Endothelial cell of umbilical vein (primary cell): ENCODE measurements around the gene VRK1. TPM values are rescaled to one million over a fixed set of nuclear protein-coding genes. Genes with fewer than 3 reads are reported as not detected.

Experiments
- BruUV-seq: library from RNA; stranded (reverse); fragments of 400-500 nt; replicated peaks from 2 replicates; lab custom pipeline; 2021; lab: Mats Ljungman, UMichigan
- CTCF ChIA-PET: fragments of 300-600, 350-600 bp; sonication (Branson Sonifier 250); formaldehyde crosslinking; loops from one replicate; lab custom pipeline; 2021; ENCODE audit warnings: antibody characterized with exemption, inconsistent platforms; lab: Charles Lee
- POLR2A ChIA-PET: fragments of 300-600, 350-600 bp; sonication (Branson Sonifier 250); formaldehyde crosslinking; loops from one replicate; lab custom pipeline; 2021; ENCODE audit warnings: antibody characterized with exemption, inconsistent platforms; lab: Charles Lee
- DNase-seq: peaks from one replicate; pipeline ENCODE4 v3.0.0-alpha.2; 2011; ENCODE audit warnings: low read depth, low spot score
- FAIRE-seq: peaks from 2 replicates; lab custom pipeline; 2011; peaks lifted over from hg19 to GRCh38; lab: Jason Lieb, UNC
- H2AFZ ChIP-seq: 2 replicates; pipeline ENCODE4 v1.6.0; 2012; ENCODE audit warnings: low read depth, low read length, control low read depth, inconsistent platforms
- H3K27ac ChIP-seq: 2 replicates; pipeline ENCODE4 v1.5.1; 2011; ENCODE audit warnings: low read depth, mild to moderate bottlenecking, control low read depth, low read length, moderate library complexity; ENCODE audit not compliant: insufficient read depth
- H3K27me3 ChIP-seq, 2 experiments: 2 replicates each; pipeline versions ENCODE4 v1.6.0 to v1.6.1; 2011; ENCODE audit warnings: low read length in 2 of 2, mixed read lengths in 1 of 2; ENCODE audit not compliant: control insufficient read depth in 2 of 2, insufficient read depth in 2 of 2
- H3K36me3 ChIP-seq, 2 experiments: 2 replicates in 1 of 2; 3 replicates in 1 of 2; pipeline ENCODE4 v1.5.1; 2011; ENCODE audit warnings: low read length in 2 of 2, mild to moderate bottlenecking in 1 of 2, moderate library complexity in 1 of 2; ENCODE audit not compliant: control insufficient read depth in 2 of 2, insufficient read depth in 2 of 2; ENCODE audit errors: extremely low read depth in 1 of 2
- H3K4me1 ChIP-seq: 3 replicates; pipeline ENCODE4 v1.5.1; 2011; ENCODE audit warnings: mild to moderate bottlenecking, low read length; ENCODE audit not compliant: control insufficient read depth, insufficient read depth; ENCODE audit errors: extremely low read depth
- H3K4me2 ChIP-seq: 2 replicates; pipeline ENCODE4 v1.6.1; 2011; ENCODE audit warnings: low read length, control low read depth, mixed read lengths; ENCODE audit not compliant: insufficient read depth
- H3K4me3 ChIP-seq, 3 experiments: fragments of 200-600 bp in 1 of 3; sonication (generic), shearing (Covaris generic) in 1 of 3; replicated peaks in 1 of 3; 2 replicates each; pipeline ENCODE4 v1.5.1; 2011 to 2016; ENCODE audit warnings: control low read depth in 3 of 3, low read length in 3 of 3, mild to moderate bottlenecking in 2 of 3, inconsistent platforms in 1 of 3, low read depth in 1 of 3, moderate library complexity in 1 of 3; ENCODE audit not compliant: insufficient read depth in 1 of 3
- H3K79me2 ChIP-seq: 2 replicates; pipeline ENCODE4 v1.6.0; 2012; ENCODE audit warnings: low read length, inconsistent platforms; ENCODE audit not compliant: control insufficient read depth, insufficient read depth
- H3K9ac ChIP-seq: replicated peaks from 2 replicates; pipeline ENCODE3; 2011; ENCODE audit warnings: low read length, control low read depth; ENCODE audit not compliant: insufficient read depth; ENCODE audit errors: extremely low read depth
- H3K9me1 ChIP-seq: replicated peaks from 3 replicates; pipeline ENCODE4 v1.6.0; 2011; ENCODE audit warnings: mild to moderate bottlenecking, low read length; ENCODE audit not compliant: control insufficient read depth, insufficient read depth; ENCODE audit errors: extremely low read depth
- H3K9me3 ChIP-seq: replicated peaks from 2 replicates; pipeline ENCODE4 v1.5.1; 2012; ENCODE audit warnings: low read length, inconsistent platforms; ENCODE audit not compliant: control insufficient read depth, insufficient read depth
- H4K20me1 ChIP-seq: replicated peaks from 2 replicates; pipeline ENCODE3; 2011; ENCODE audit warnings: mild to moderate bottlenecking, low read length; ENCODE audit not compliant: control insufficient read depth, insufficient read depth; ENCODE audit errors: extremely low read depth
- EZH2 ChIP-seq: IDR thresholded peaks from 2 replicates; pipeline ENCODE4 v1.6.1; 2012; ENCODE audit warnings: borderline replicate concordance, low read depth, mild to moderate bottlenecking, moderate library complexity, low read length, inconsistent platforms; ENCODE audit not compliant: severe bottlenecking
- FOS ChIP-seq: IDR thresholded peaks from 2 replicates; pipeline ENCODE4 v1.6.1; 2011; ENCODE audit warnings: mild to moderate bottlenecking, low read length, moderate library complexity, borderline replicate concordance; ENCODE audit not compliant: insufficient read depth
- GATA2 ChIP-seq: IDR thresholded peaks from 2 replicates; pipeline ENCODE4 v1.7.0; 2011; ENCODE audit warnings: low read depth, mild to moderate bottlenecking, moderate library complexity, mixed read lengths, low read length; ENCODE audit not compliant: insufficient read length, insufficient read depth
- JUN ChIP-seq: IDR thresholded peaks from 2 replicates; pipeline ENCODE4 v1.6.1; 2011; ENCODE audit warnings: borderline replicate concordance, low read depth; ENCODE audit not compliant: insufficient read length, insufficient read depth
- MYC ChIP-seq: IDR thresholded peaks from one replicate; pipeline ENCODE4 v1.6.1; 2011; ENCODE audit warnings: mild to moderate bottlenecking, low read depth, low read length
- POLR2A ChIP-seq: IDR thresholded peaks from 2 replicates; pipeline ENCODE4 v1.6.1; 2012; ENCODE audit warnings: low read depth, mild to moderate bottlenecking, control low read depth, low read length
- POLR2AphosphoS5 ChIP-seq: IDR thresholded peaks from 2 replicates; pipeline ENCODE4 v1.6.1; 2012; ENCODE audit warnings: low read depth, mild to moderate bottlenecking, control low read depth, low read length, moderate library complexity; ENCODE audit not compliant: insufficient read depth
- dilution Hi-C: fragments of 300-500 bp; cut with MboI; formaldehyde crosslinking; loops from one replicate; pipeline ENCODE4 v1.15.0; 2019; ENCODE audit warnings: low sequenced_read_pairs; ENCODE audit not compliant: extremely low pct_ligation_motif_present
- intact Hi-C: fragments of 100-400 bp; cut with micrococcal nuclease; formaldehyde crosslinking; loops from one replicate; pipeline ENCODE4 v1.10.0; 2022
- polyA plus RNA-seq, 4 experiments: library from polyadenylated mRNA; depleted of rRNA in 3 of 4; stranded (reverse) in 3 of 4; unstranded in 1 of 4; fragments of >200 nt; gene quantifications; 2 replicates each; pipeline versions ENCODE4 v1.2.1 to v1.2.3, GENCODE V29; 2011 to 2012; ENCODE audit warnings: missing spikeins in 1 of 4
- total RNA-seq: library from RNA; stranded (reverse); gene quantifications from 2 replicates; pipeline ENCODE4 v1.2.3, GENCODE V29; 2021
- TF ChIP-seq, protein P1 (sequence below), 2 donors: IDR thresholded peaks; 1 replicate in 1 of 2; 2 replicates in 1 of 2; pipeline ENCODE4 v1.5.1; 2011; ENCODE audit warnings: low read length in 2 of 2, mild to moderate bottlenecking in 2 of 2, moderate library complexity in 2 of 2, control low read depth in 1 of 2, inconsistent platforms in 1 of 2, low read depth in 1 of 2; ENCODE audit not compliant: insufficient read depth in 1 of 2; ENCODE audit errors: extremely low read depth in 1 of 2
- TF ChIP-seq, protein P2 (sequence below): IDR thresholded peaks from 2 replicates; pipeline ENCODE4 v1.6.1; 2011; ENCODE audit not compliant: insufficient read depth, insufficient read length

The VRK1 gene
- total and polyA plus RNA-seq, 2 donors (not counting 3 experiments of a cell fraction or from before 2014, with no cell fraction given): 7.1 to 31.7 TPM

- Histone ChIP-seq H3K79me2 (no peaks in the 10 kb centered on the region), H3K27me3 (no peaks in the 10 kb centered on the region), H2AFZ (no peak overlapping the region), H3K4me3 (no peak overlapping the region), H3K9ac (no peak overlapping the region), H3K27ac (no peak overlapping the region), H4K20me1 (no peaks in the 10 kb centered on the region), H3K4me2 (no peak overlapping the region), H3K36me3 (no peaks in the 10 kb centered on the region), H3K4me1 (no peaks in the 10 kb centered on the region), H3K9me1 (no peaks in the 10 kb centered on the region), H3K9me3 (no peaks in the 10 kb centered on the region)
- TF ChIP-seq POLR2A (no peak), MYC (no peak), EZH2 (no peak), GATA2 (no peak)
- TF ChIP-seq, protein P1, sequence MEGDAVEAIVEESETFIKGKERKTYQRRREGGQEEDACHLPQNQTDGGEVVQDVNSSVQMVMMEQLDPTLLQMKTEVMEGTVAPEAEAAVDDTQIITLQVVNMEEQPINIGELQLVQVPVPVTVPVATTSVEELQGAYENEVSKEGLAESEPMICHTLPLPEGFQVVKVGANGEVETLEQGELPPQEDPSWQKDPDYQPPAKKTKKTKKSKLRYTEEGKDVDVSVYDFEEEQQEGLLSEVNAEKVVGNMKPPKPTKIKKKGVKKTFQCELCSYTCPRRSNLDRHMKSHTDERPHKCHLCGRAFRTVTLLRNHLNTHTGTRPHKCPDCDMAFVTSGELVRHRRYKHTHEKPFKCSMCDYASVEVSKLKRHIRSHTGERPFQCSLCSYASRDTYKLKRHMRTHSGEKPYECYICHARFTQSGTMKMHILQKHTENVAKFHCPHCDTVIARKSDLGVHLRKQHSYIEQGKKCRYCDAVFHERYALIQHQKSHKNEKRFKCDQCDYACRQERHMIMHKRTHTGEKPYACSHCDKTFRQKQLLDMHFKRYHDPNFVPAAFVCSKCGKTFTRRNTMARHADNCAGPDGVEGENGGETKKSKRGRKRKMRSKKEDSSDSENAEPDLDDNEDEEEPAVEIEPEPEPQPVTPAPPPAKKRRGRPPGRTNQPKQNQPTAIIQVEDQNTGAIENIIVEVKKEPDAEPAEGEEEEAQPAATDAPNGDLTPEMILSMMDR (IDR thresholded peaks at IDR 0.05; ENCODE audit: extremely low read depth in 1 of 2, insufficient read depth in 1 of 2, low read depth in 1 of 2, low read length in 2 of 2): no peak
- CTCF ChIA-PET: no interaction called here
- POLR2A ChIA-PET: no interaction called here
- dilution Hi-C loops (no loop called here), intact Hi-C loops (no loop called here)
- BruUV-seq: no TSS peak
- DNase-seq (no peak), FAIRE-seq (no peak)
Measured at GRCh38 chr14:96754162-96754844, 42.9 kb upstream of the VRK1 start.

GRCh38 chr14:96754845-96755184 is 42.4 kb upstream of the VRK1 start:
- no peaks in the 10 kb centered on the region for H3K9me3 ChIP-seq
- H3K4me1 ChIP-seq: no peaks in the 10 kb centered on the region
- no peaks in the 10 kb centered on the region for H3K27me3 ChIP-seq
- no peak overlapping the region for H3K9ac ChIP-seq
- H3K36me3 ChIP-seq: no peaks in the 10 kb centered on the region
- H3K4me3 ChIP-seq: no peak overlapping the region
- ChIA-PET POLR2A (no interaction called here), CTCF (no interaction called here)
- no peaks in the 10 kb centered on the region for H3K9me1 ChIP-seq
- no peaks in the 10 kb centered on the region for H3K79me2 ChIP-seq
- FAIRE-seq (no peak), DNase-seq (no peak)
- dilution Hi-C loops (no loop called here), intact Hi-C loops (no loop called here)
- H3K4me2 ChIP-seq: no peak overlapping the region
- H3K27ac ChIP-seq: no peak overlapping the region
- no TSS peak for BruUV-seq
- no peaks in the 10 kb centered on the region for H4K20me1 ChIP-seq
- no peak overlapping the region for H2AFZ ChIP-seq
- TF ChIP-seq EZH2 (no peak), FOS (no peak), MYC (no peak), POLR2A (no peak), POLR2AphosphoS5 (no peak), JUN (no peak), GATA2 (no peak)
- TF ChIP-seq, protein P1 (IDR thresholded peaks at IDR 0.05; ENCODE audit: extremely low read depth in 1 of 2, insufficient read depth in 1 of 2, low read depth in 1 of 2, low read length in 2 of 2): no peak
- TF ChIP-seq, protein P2, sequence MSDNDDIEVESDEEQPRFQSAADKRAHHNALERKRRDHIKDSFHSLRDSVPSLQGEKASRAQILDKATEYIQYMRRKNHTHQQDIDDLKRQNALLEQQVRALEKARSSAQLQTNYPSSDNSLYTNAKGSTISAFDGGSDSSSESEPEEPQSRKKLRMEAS: no peak
